A549 (cell line): ENCODE data around the gene MEX3B. TPM values are rescaled to one million over a fixed set of nuclear protein-coding genes. Genes with fewer than 3 reads are reported as not detected.
A peak's percentile ranks its signal among the peaks of the same experiment; 100 is the strongest.

Source experiments
- ATAC-seq, 2 experiments: fragments of 200-7000 bp in 1 of 2; fragments of >200 bp in 1 of 2; cut with Nextera tagmentation in 1 of 2; cut with Tn5 transposase in 1 of 2; 3 replicates each; pipeline versions ENCODE4 v1.8.0 to v1.9.1; 2018 to 2020; ENCODE audit warnings: mild to moderate bottlenecking in 1 of 2, moderate library complexity in 1 of 2
- CTCF ChIA-PET: fragments of 300-600 bp; sonication (Branson Sonifier 250); formaldehyde crosslinking; extraction: SDS; loops from one replicate; lab custom pipeline; 2021; ENCODE audit warnings: antibody characterized with exemption, inconsistent platforms; lab: Yijun Ruan, JAX
- POLR2A ChIA-PET: fragments of 350-600 bp; formaldehyde crosslinking; extraction: SDS; loops from one replicate; lab custom pipeline; 2021; ENCODE audit warnings: antibody characterized with exemption, inconsistent platforms; lab: Yijun Ruan, JAX
- DNase-seq, 2 experiments: peaks; one replicate each; pipeline versions ENCODE4 v3.0.0 to v3.0.0-alpha.2; 2011 to 2016; ENCODE audit warnings: low read depth in 1 of 2, low spot score in 1 of 2
- FAIRE-seq: peaks from 2 replicates; lab custom pipeline; 2011; peaks lifted over from hg19 to GRCh38; lab: Jason Lieb, UNC
- H3K27ac ChIP-seq, 2 experiments: fragments of >200 bp; sonication (Bioruptor Twin); formaldehyde crosslinking; 3 replicates each; pipeline ENCODE4 v1.5.1; 2016 to 2017
- H3K4me1 ChIP-seq: fragments of >200 bp; sonication (Bioruptor Twin); formaldehyde crosslinking; 3 replicates; pipeline ENCODE4 v1.6.1; 2016
- H3K4me2 ChIP-seq: fragments of >200 bp; sonication (Bioruptor Twin); formaldehyde crosslinking; 3 replicates; pipeline ENCODE4 v1.6.1; 2016
- H3K4me3 ChIP-seq: fragments of >200 bp; sonication (Bioruptor Twin); formaldehyde crosslinking; 3 replicates; pipeline ENCODE4 v1.5.1; 2016
- H3K9me3 ChIP-seq: fragments of >200 bp; sonication (Bioruptor Twin); formaldehyde crosslinking; 3 replicates; pipeline ENCODE4 v1.6.1; 2016
- CHD4 ChIP-seq: fragments of 200-600 bp; sonication (generic); IDR thresholded peaks from 2 replicates; pipeline ENCODE4 v1.6.1; 2016; ENCODE audit warnings: antibody characterized with exemption, mild to moderate bottlenecking, borderline replicate concordance
- E2F6 ChIP-seq: IDR thresholded peaks from 2 replicates; pipeline ENCODE4 v1.6.1; 2012; ENCODE audit warnings: low read depth, borderline replicate concordance
- EHF ChIP-seq: fragments of 250-450 bp; sonication (Bioruptor Pico); IDR thresholded peaks from 2 replicates; pipeline ENCODE4 v1.5.0; 2020; ENCODE audit warnings: mild to moderate bottlenecking
- ELK1 ChIP-seq: fragments of 150-350 bp; IDR thresholded peaks from 2 replicates; pipeline ENCODE4 v1.6.1; 2014; ENCODE audit warnings: low read depth, mild to moderate bottlenecking, low read length
- EP300 ChIP-seq, 2 experiments: fragments of >200 bp; sonication (Bioruptor Twin); formaldehyde crosslinking; IDR thresholded peaks; 2 replicates in 1 of 2; 3 replicates in 1 of 2; pipeline ENCODE4 v1.6.1; 2016 to 2017
- ESRRA ChIP-seq: fragments of 150-350 bp; IDR thresholded peaks from 2 replicates; pipeline ENCODE4 v1.6.1; 2014; ENCODE audit warnings: mild to moderate bottlenecking, low read length, borderline replicate concordance
- FOSL2 ChIP-seq, 2 experiments: fragments of 450-650 bp in 1 of 2; fragments of >200 bp in 1 of 2; sonication (Bioruptor Twin) in 1 of 2; formaldehyde crosslinking; IDR thresholded peaks; 2 replicates each; pipeline versions ENCODE4 v1.5.0 to v1.6.1; 2016 to 2020; ENCODE audit warnings: mild to moderate bottlenecking in 1 of 2, moderate library complexity in 1 of 2
- HEYL ChIP-seq: fragments of 250-450 bp; sonication (Bioruptor Pico); IDR thresholded peaks from 2 replicates; pipeline ENCODE4 v1.8.0; 2021; ENCODE audit warnings: mild to moderate bottlenecking, moderate library complexity
- HOXA7 ChIP-seq: fragments of 250-450 bp; sonication (Bioruptor Pico); IDR thresholded peaks from 2 replicates; pipeline ENCODE4 v1.5.0; 2020; ENCODE audit warnings: mild to moderate bottlenecking, moderate library complexity
- HOXB13 ChIP-seq: fragments of 250-450 bp; sonication (Bioruptor Pico); IDR thresholded peaks from 2 replicates; pipeline ENCODE4 v1.5.0; 2020; ENCODE audit warnings: low read depth, mild to moderate bottlenecking, moderate library complexity
- HOXB5 ChIP-seq: fragments of 250-450 bp; sonication (Bioruptor Pico); IDR thresholded peaks from 2 replicates; pipeline ENCODE4 v1.5.0; 2020; ENCODE audit warnings: mild to moderate bottlenecking, moderate library complexity
- JUN ChIP-seq, 2 experiments: fragments of >200 bp; sonication (Bioruptor Twin); formaldehyde crosslinking; IDR thresholded peaks; 2 replicates in 1 of 2; 3 replicates in 1 of 2; pipeline ENCODE4 v1.6.1; 2016 to 2017
- KDM5A ChIP-seq: fragments of 200-600 bp; sonication (generic); IDR thresholded peaks from 2 replicates; pipeline ENCODE4 v1.6.1; 2016; ENCODE audit warnings: antibody characterized with exemption, mild to moderate bottlenecking
- MAFK ChIP-seq: fragments of 450-650 bp; IDR thresholded peaks from 2 replicates; pipeline ENCODE4 v1.6.1; 2014; ENCODE audit not compliant: partially characterized antibody
- MAX ChIP-seq: IDR thresholded peaks from 2 replicates; pipeline ENCODE4 v1.6.1; 2012
- NFE2L2 ChIP-seq: fragments of 150-350 bp; conservative IDR thresholded peaks from 2 replicates; pipeline ENCODE4 v1.6.1; 2014; ENCODE audit warnings: low read length
- NPAS2 ChIP-seq: fragments of 250-450 bp; sonication (Bioruptor Pico); IDR thresholded peaks from 2 replicates; pipeline ENCODE4 v1.8.0; 2022; ENCODE audit warnings: mild to moderate bottlenecking, moderate library complexity, borderline replicate concordance
- PBX3 ChIP-seq: IDR thresholded peaks from 2 replicates; pipeline ENCODE4 v1.6.1; 2012
- POLR2A ChIP-seq: IDR thresholded peaks from 2 replicates; pipeline ENCODE4 v1.6.1; 2012; ENCODE audit warnings: mild to moderate bottlenecking, low read length
- POLR2AphosphoS2 ChIP-seq: conservative IDR thresholded peaks from 2 replicates; pipeline ENCODE4 v1.6.1; 2012; ENCODE audit warnings: low read length, improper control_type of control experiment, inconsistent platforms
- RAD21 ChIP-seq, 2 experiments: fragments of >200 bp in 1 of 2; sonication (Bioruptor Twin) in 1 of 2; formaldehyde crosslinking in 1 of 2; IDR thresholded peaks in 1 of 2; conservative IDR thresholded peaks in 1 of 2; 2 replicates in 1 of 2; 3 replicates in 1 of 2; pipeline ENCODE4 v1.6.1; 2012 to 2018; ENCODE audit warnings: inconsistent platforms in 1 of 2
- RARB ChIP-seq: fragments of 250-450 bp; sonication (Bioruptor Pico); IDR thresholded peaks from 2 replicates; pipeline ENCODE4 v1.8.0; 2021; ENCODE audit warnings: mild to moderate bottlenecking, moderate library complexity
- RCOR1 ChIP-seq: fragments of 150-350 bp; IDR thresholded peaks from 2 replicates; pipeline ENCODE4 v1.6.1; 2014; ENCODE audit warnings: antibody characterized with exemption, low read length, low read depth
- SMC3 ChIP-seq: fragments of >200 bp; sonication (Bioruptor Twin); formaldehyde crosslinking; IDR thresholded peaks from 3 replicates; pipeline ENCODE4 v1.6.1; 2018; ENCODE audit warnings: inconsistent platforms
- SREBF2 ChIP-seq: fragments of 450-650 bp; IDR thresholded peaks from 2 replicates; pipeline ENCODE4 v1.6.1; 2014; ENCODE audit warnings: mild to moderate bottlenecking, moderate library complexity
- TP53 ChIP-seq: fragments of 250-450 bp; sonication (Bioruptor Pico); IDR thresholded peaks from 2 replicates; pipeline ENCODE4 v1.5.0; 2021; ENCODE audit warnings: mild to moderate bottlenecking, moderate library complexity
- ZC3H11A ChIP-seq: fragments of 450-650 bp; IDR thresholded peaks from 2 replicates; pipeline ENCODE4 v1.6.1; 2014; ENCODE audit warnings: antibody characterized with exemption, mild to moderate bottlenecking
- ZNF302 ChIP-seq: fragments of 250-450 bp; sonication (Bioruptor Pico); IDR thresholded peaks from 2 replicates; pipeline ENCODE4 v1.9.0; 2021; ENCODE audit warnings: inconsistent platforms, mild to moderate bottlenecking, moderate library complexity
- ZSCAN20 ChIP-seq: fragments of 250-450 bp; sonication (Bioruptor Pico); IDR thresholded peaks from 2 replicates; pipeline ENCODE4 v1.8.0; 2022; ENCODE audit warnings: mild to moderate bottlenecking, moderate library complexity
- WGBS: methylation state at CpG from one replicate; pipeline ENCODE4 v1.1.6; 2017; ENCODE audit errors: missing lambda C conversion rate; 5-methylcytosine and 5-hydroxymethylcytosine counted together
- polyA plus RNA-seq, 4 experiments: library from polyadenylated mRNA; depleted of rRNA in 3 of 4; stranded (reverse); fragments of >200 nt; fragmentation: RNase III in 1 of 4; extraction: RNeasy Plus Mini Kit Qiagen cat#74134 plus additional on column Dnase treatment in 1 of 4; gene quantifications; 2 replicates in 3 of 4; 3 replicates in 1 of 4; pipeline ENCODE4 v1.2.3, GENCODE V29; 2011 to 2017
- TF ChIP-seq, protein P1 (sequence below): fragments of >200 bp; sonication (Bioruptor Twin); formaldehyde crosslinking; IDR thresholded peaks from 2 replicates; pipeline ENCODE4 v1.6.1; 2016
- TF ChIP-seq, protein P2 (sequence below): fragments of 450-650 bp; IDR thresholded peaks from 2 replicates; pipeline ENCODE4 v1.6.1; 2014; ENCODE audit warnings: antibody characterized with exemption
- TF ChIP-seq, protein P3 (sequence below): fragments of >200 bp; sonication (Bioruptor Twin); formaldehyde crosslinking; IDR thresholded peaks from 3 replicates; pipeline ENCODE4 v1.6.1; 2016
- TF ChIP-seq, protein P4 (sequence below): fragments of 250-450 bp; sonication (Bioruptor Pico); IDR thresholded peaks from 2 replicates; pipeline ENCODE4 v1.5.0; 2020; ENCODE audit warnings: low read depth, mild to moderate bottlenecking, moderate library complexity

The MEX3B gene
- polyA plus RNA-seq, 2 of the 4 experiments (the other 2 are of a cell fraction): 2.3 to 4.2 TPM

DNA sequence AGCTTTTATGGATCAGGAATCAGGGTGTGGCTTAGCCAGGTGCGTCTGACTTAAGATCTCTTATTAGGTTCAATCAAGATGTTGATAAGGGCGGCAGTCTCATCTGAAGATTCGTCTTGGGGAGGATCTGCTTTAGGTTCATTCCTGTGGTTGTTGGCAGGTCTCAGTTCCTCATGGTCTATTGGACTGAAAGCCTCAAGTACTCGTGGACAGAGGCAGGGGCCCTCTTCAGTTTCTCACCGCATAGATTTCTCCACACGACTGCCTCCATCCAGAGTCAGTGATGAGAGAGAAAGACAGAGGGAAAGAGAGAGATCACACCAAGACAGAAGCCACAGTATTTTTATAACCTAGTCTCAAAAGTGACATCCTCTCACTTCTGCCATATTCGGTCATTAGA is 9.4 kb downstream of the MEX3B start:
- TF ChIP-seq TP53 (no peak), SMC3 (no peak), FOSL2 (IDR thresholded peaks at IDR 0.05) (no peak), FOSL2 (CRISPR knock-in tag; IDR thresholded peaks at IDR 0.05) (no peak), KDM5A (no peak), ZNF302 (CRISPR knock-in tag) (no peak), JUN (IDR thresholded peaks at IDR 0.05) (no peak), MAX (no peak), HOXA7 (CRISPR knock-in tag) (no peak), RCOR1 (no peak), RAD21 (conservative IDR thresholded peaks at IDR 0.05 in 1 of 2, IDR thresholded peaks at IDR 0.05 in 1 of 2) (no peak), PBX3 (no peak), POLR2AphosphoS2 (no peak), RARB (CRISPR knock-in tag) (no peak), SREBF2 (no peak), E2F6 (no peak), MAFK (no peak), HOXB5 (no peak)
- TF ChIP-seq, protein P1, sequence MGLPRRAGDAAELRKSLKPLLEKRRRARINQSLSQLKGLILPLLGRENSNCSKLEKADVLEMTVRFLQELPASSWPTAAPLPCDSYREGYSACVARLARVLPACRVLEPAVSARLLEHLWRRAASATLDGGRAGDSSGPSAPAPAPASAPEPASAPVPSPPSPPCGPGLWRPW: no peak
- TF ChIP-seq, protein P2, sequence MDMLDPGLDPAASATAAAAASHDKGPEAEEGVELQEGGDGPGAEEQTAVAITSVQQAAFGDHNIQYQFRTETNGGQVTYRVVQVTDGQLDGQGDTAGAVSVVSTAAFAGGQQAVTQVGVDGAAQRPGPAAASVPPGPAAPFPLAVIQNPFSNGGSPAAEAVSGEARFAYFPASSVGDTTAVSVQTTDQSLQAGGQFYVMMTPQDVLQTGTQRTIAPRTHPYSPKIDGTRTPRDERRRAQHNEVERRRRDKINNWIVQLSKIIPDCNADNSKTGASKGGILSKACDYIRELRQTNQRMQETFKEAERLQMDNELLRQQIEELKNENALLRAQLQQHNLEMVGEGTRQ: no peak
- TF ChIP-seq, protein P3, sequence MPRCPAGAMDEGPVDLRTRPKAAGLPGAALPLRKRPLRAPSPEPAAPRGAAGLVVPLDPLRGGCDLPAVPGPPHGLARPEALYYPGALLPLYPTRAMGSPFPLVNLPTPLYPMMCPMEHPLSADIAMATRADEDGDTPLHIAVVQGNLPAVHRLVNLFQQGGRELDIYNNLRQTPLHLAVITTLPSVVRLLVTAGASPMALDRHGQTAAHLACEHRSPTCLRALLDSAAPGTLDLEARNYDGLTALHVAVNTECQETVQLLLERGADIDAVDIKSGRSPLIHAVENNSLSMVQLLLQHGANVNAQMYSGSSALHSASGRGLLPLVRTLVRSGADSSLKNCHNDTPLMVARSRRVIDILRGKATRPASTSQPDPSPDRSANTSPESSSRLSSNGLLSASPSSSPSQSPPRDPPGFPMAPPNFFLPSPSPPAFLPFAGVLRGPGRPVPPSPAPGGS: no peak
- TF ChIP-seq, all 56 proteins: peak for 0
- POLR2A ChIA-PET: no interaction called here
- H3K4me3 ChIP-seq: no peak overlapping the region
- CTCF ChIA-PET: no interaction called here
- H3K4me2 ChIP-seq: no peak overlapping the region
- H3K9me3 ChIP-seq: no peaks in the 10 kb centered on the region
- H3K4me1 ChIP-seq: peaks cover 7% of the 10 kb centered on the region; the same call in 1 of the 3 replicates
- FAIRE-seq (no peak), ATAC-seq (no peak), DNase-seq (no peak)
- H3K27ac ChIP-seq: no peak overlapping the region
- WGBS: 48% methylated on average over 7 of the region's 7 CpGs

DNA sequence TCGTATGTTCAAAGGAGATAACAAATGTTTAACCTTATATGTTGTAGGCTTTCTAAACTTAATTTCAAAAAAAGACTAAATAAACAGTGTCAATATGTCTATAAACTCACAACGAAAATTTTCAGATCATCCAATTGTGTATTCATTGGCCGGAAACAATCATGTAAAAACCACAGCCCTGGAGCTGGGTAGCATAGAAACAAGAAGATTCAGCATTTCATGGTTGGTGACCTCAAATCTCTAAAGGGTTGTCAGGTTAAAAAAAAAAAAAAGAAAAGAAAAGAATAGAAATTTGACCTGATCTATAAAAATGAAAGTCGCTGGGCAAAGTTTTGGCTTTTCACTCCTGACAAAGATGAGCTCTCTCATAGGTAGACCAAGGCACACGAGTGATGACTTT is 13.9 kb downstream of the MEX3B start:
- no peaks in the 10 kb centered on the region for H3K9me3 ChIP-seq
- 20% methylated on average over 5 of the region's 5 CpGs for WGBS
- H3K4me3 ChIP-seq: no peak overlapping the region
- H3K4me1 ChIP-seq: no peaks in the 10 kb centered on the region
- DNase-seq: no peak
- no peak for ATAC-seq
- POLR2A ChIA-PET: no interaction called here
- no peak overlapping the region for H3K27ac ChIP-seq
- no peak overlapping the region for H3K4me2 ChIP-seq
- peak; percentile 77 for FAIRE-seq
- CTCF ChIA-PET: interaction anchor here (0.6 to 1.5 kb wide), 2 partner anchors 15 to 545 kb away, joined by 3 to 10 read pairs; no protein-coding TSS in a partner anchor
- TF ChIP-seq, protein P1: no peak
- TF ChIP-seq, protein P4, sequence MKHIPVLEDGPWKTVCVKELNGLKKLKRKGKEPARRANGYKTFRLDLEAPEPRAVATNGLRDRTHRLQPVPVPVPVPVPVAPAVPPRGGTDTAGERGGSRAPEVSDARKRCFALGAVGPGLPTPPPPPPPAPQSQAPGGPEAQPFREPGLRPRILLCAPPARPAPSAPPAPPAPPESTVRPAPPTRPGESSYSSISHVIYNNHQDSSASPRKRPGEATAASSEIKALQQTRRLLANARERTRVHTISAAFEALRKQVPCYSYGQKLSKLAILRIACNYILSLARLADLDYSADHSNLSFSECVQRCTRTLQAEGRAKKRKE (CRISPR knock-in tag): no peak
- TF ChIP-seq SMC3 (no peak), HOXB13 (CRISPR knock-in tag) (no peak), EHF (no peak), HEYL (CRISPR knock-in tag) (no peak), ZC3H11A (no peak), ZNF302 (CRISPR knock-in tag) (no peak), NFE2L2 (no peak), POLR2A (no peak), CHD4 (no peak), EP300 (IDR thresholded peaks at IDR 0.05) (no peak), E2F6 (no peak), ELK1 (no peak), ESRRA (no peak), ZSCAN20 (CRISPR knock-in tag) (no peak), NPAS2 (CRISPR knock-in tag) (no peak)
